Heart left ventricle (tissue), 16 donors: Measurements from ENCODE around the gene COL6A1. TPM values are rescaled to one million over a fixed set of nuclear protein-coding genes. Genes with fewer than 3 reads are reported as not detected.

Source experiments
- ATAC-seq, 4 donors: fragments of 200-7000 bp; cut with Tn5 transposase; one replicate each; pipeline ENCODE4 v1.9.1; 2020 to 2022; ENCODE audit warnings: moderate library complexity in 4 of 4, mild to moderate bottlenecking in 3 of 4, moderate number of reproducible peaks in 1 of 4
- DNase-seq, 5 donors: peaks; one replicate each; pipeline ENCODE4 v3.0.0-alpha.2; 2020
- H3K27ac ChIP-seq, 12 donors: fragments of 200-600 bp; sonication (generic) in 4 of 12; one replicate each; pipeline versions ENCODE4 v1.5.0 to v1.8.0; 2016 to 2022; ENCODE audit warnings: mild to moderate bottlenecking in 2 of 12
- H3K27me3 ChIP-seq, 9 donors: fragments of 200-600 bp; sonication (generic) in 2 of 9; one replicate each; pipeline versions ENCODE4 v1.5.1 to v1.8.0; 2016 to 2022; ENCODE audit warnings: mild to moderate bottlenecking in 3 of 9
- H3K36me3 ChIP-seq, 9 donors: fragments of 200-600 bp; sonication (generic) in 2 of 9; one replicate each; pipeline versions ENCODE4 v1.5.0 to v1.8.0; 2018 to 2022; ENCODE audit warnings: mild to moderate bottlenecking in 2 of 9
- H3K4me1 ChIP-seq, 12 donors: fragments of 200-600 bp; sonication (generic) in 4 of 12; one replicate each; pipeline versions ENCODE4 v1.5.0 to v1.8.0; 2016 to 2022; ENCODE audit warnings: mild to moderate bottlenecking in 3 of 12
- H3K4me3 ChIP-seq, 12 donors: fragments of 200-600 bp; sonication (generic) in 4 of 12; one replicate each; pipeline versions ENCODE4 v1.5.0 to v1.8.0; 2017 to 2022; ENCODE audit warnings: mild to moderate bottlenecking in 9 of 12, moderate library complexity in 4 of 12
- H3K9me3 ChIP-seq, 12 donors: fragments of 200-600 bp; sonication (generic) in 4 of 12; one replicate each; pipeline versions ENCODE4 v1.5.0 to v1.8.0; 2016 to 2022; ENCODE audit warnings: mild to moderate bottlenecking in 1 of 12
- CTCF ChIP-seq, 12 donors: fragments of 200-600 bp; sonication (generic) in 4 of 12; IDR thresholded peaks; one replicate each; pipeline versions ENCODE4 v1.5.0 to v1.8.0; 2018 to 2022; ENCODE audit warnings: antibody characterized with exemption in 12 of 12, mild to moderate bottlenecking in 5 of 12
- POLR2A ChIP-seq, 2 donors: fragments of 450-650 bp; IDR thresholded peaks; one replicate each; pipeline ENCODE4 v1.6.1; 2017; ENCODE audit warnings: antibody characterized with exemption in 2 of 2, mild to moderate bottlenecking in 2 of 2, moderate library complexity in 2 of 2
- WGBS, 4 donors: extraction: QIAGEN DNeasy Blood & Tissue Kit in 2 of 4; methylation state at CpG; one replicate each; pipeline versions ENCODE4 v1.1.5 to v1.1.7; 2013 to 2018; 5-methylcytosine and 5-hydroxymethylcytosine counted together
- intact Hi-C, 10 donors: fragments of 100-400 bp; cut with DNase I; formaldehyde crosslinking; loops; one replicate each; pipeline versions ENCODE4 v1.11.1 to v1.14.2; 2022
- polyA plus RNA-seq, 2 donors: library from polyadenylated mRNA; stranded (reverse); fragments of 200-250 nt; gene quantifications; one replicate each; pipeline ENCODE4 v1.2.3, GENCODE V29; 2013
- total RNA-seq, 9 donors: library from RNA; depleted of rRNA in 2 of 9; stranded (reverse); fragments of >200 nt in 2 of 9; fragmentation: NEBNext Ultra II Directional in 3 of 9; extraction: Animal tissue kit (Norgen Biotek cat#: 25700) in 3 of 9; gene quantifications; one replicate each; pipeline versions ENCODE4 v1.1.0 to v1.2.4, GENCODE V29; 2016 to 2023
- donor health status: ischemic (EF 13 %, LVEDD 7.1; RV severe dilation, severe dysfunction).
- donor health status: healthy with polysubstance abuse.
- donor health status: DM: no; HTN: yes; CAD: no.
- donor health status: DM: no; HTN: no; CAD: no.
- donor health status: ischemic (EF 25% LVEDD 6.9; RV normal size, moderate dysfunction).
- donor health status: ischemic (EF 25% LVEDD 5.7; RV mildly dilated, moderate dysfunction).
- donor health status: healthy.
- donor health status: DM: yes; HTN: yes; CAD: no.
- donor health status: ischemic (EF 35%, LVEDD 5.7; RV mildly dilated, moderate dysfunction).
- donor health status: nonischemic (EF 11% LVEDD 7.7; RV severe dilation, severe dysfunction).
- donor health status: DM: yes; HTN: yes; CAD: no.
- donor health status: PGD.
- donor health status: ischemic (EF 29% LVEDD 5.4; RV normal size, mild dysfunction).
- donor health status: nonischemic (EF 23%, LVEDD 6.1; RV moderate dilation, normal function).

COL6A1 gene
- total and polyA plus RNA-seq, 11 donors: 92.4 to 385 (median 149) TPM

DNA sequence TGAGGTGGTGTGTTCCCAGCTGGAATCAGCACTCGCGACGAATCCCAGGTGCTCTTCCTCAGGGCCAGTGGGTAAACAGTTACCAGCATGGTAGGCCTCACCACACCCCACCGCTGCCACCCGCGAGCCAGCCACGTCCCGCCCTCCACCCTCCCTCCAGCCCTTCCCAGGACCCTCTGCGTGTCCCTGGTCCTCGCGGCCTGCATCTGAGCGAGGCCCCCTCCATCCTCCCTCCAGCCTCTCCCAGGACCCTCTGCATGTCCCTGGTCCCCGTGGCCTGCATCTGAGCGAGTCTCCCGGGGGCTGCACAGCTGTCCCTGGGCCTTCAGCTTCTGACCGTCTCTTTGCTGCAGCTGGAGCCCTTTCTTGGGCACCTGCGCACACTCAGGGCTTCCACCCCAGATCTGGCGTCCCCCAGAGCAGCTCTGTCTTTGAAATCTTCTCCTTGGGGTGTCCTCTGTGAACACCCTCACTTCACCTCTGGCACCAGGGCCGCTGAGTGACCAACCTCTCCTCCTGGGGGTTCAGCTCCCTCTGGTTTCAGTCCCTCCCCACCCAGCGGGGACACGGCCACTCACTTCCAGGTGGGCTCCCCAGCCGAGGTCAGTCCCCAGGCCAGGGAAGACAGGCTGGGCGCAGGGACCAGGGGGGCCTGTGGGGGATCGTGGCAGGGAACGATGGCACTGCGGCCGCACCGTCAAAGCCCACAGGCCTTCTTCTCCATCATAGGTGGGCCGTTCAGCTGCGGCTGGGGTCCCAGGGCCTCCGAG is 58.5 kb downstream of the COL6A1 start:
- intact Hi-C loops: no loop called here
- Histone ChIP-seq H3K27me3 (no peaks in the 10 kb centered on the region), H3K4me3 (no peak overlapping the region), H3K9me3 (no peaks in the 10 kb centered on the region), H3K36me3 (no peaks in the 10 kb centered on the region), H3K27ac (peak overlapping the region in 6 of 12 donors; percentile 24 to 86 (median 70)), H3K4me1 (peaks cover 0 to 34% (median 16%) of the 10 kb centered on the region in 12 donors)
- TF ChIP-seq POLR2A (IDR thresholded peaks at IDR 0.05): no peak
- TF ChIP-seq CTCF (IDR thresholded peaks at IDR 0.05): no peak
- WGBS, 4 donors: 94 to 97% (median 94%) methylated on average over 25 to 31 of the region's 31 CpGs
- DNase-seq (no peak), ATAC-seq (no peak)

DNA sequence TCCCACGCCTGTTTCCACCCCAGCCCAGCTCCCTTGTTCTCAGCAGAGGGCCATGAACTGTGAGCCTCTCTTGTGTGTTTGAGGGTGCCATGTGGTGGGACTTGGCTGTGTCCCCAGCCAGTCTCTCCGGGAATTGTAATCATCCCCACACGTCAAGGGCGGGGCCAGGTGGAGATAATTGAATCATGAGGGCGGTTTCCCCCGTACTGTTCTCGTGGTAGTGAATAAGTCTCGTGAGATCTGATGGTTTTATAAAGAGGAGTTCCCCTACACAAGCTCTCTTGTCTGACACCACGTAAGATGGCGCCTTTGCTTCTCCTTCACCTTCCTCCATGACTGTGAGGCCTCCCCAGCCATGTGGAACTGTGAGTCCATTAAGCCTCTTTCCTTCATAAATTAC is 59.1 kb downstream of the COL6A1 start:
- intact Hi-C loops: no loop called here
- WGBS, 4 donors: 72 to 82% (median 77%) methylated on average over 10 of the region's 10 CpGs
- H3K4me1 ChIP-seq: peaks cover 0 to 34% (median 15%) of the 10 kb centered on the region in 12 donors
- H3K9me3 ChIP-seq: no peaks in the 10 kb centered on the region
- ATAC-seq: no peak
- no peaks in the 10 kb centered on the region for H3K36me3 ChIP-seq
- TF ChIP-seq CTCF (IDR thresholded peaks at IDR 0.05): no peak
- no peak for TF ChIP-seq POLR2A (IDR thresholded peaks at IDR 0.05)
- no peak for DNase-seq
- no peaks in the 10 kb centered on the region for H3K27me3 ChIP-seq
- H3K27ac ChIP-seq: no peak overlapping the region
- H3K4me3 ChIP-seq: no peak overlapping the region

DNA sequence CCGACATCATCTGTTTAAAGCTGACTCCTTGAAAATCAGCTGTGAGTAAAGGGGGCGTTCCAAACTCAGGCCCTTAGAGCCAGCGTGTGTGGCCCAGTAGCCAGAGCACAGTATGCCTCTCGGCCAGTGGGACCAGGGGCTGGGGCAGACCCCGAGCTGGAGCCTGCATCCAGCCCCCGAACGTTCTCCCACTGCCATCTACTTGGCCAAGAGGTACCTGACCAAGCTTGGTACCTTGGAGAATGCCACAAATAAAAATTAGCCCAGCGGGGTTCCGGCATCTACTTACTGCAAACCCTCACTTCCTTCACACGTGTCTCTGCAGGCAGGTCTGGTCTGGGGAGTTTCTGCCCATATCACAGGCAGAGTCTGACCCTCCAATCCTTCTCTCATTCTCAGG is 59.6 kb downstream of the COL6A1 start:
- intact Hi-C loops: no loop called here
- Histone ChIP-seq H3K9me3 (no peaks in the 10 kb centered on the region), H3K4me3 (no peak overlapping the region), H3K36me3 (no peaks in the 10 kb centered on the region), H3K4me1 (peaks cover 0 to 29% (median 12%) of the 10 kb centered on the region in 12 donors), H3K27ac (no peak overlapping the region), H3K27me3 (no peaks in the 10 kb centered on the region)
- DNase-seq: no peak
- 90 to 94% (median 93%) methylated on average over 7 to 10 of the region's 10 CpGs for WGBS, 4 donors
- TF ChIP-seq CTCF (IDR thresholded peaks at IDR 0.05) (no peak), POLR2A (IDR thresholded peaks at IDR 0.05) (no peak)
- ATAC-seq: no peak

GRCh38 chr21:46045154-46045553 is 63.6 kb downstream of the COL6A1 start:
- Histone ChIP-seq H3K9me3 (no peaks in the 10 kb centered on the region), H3K36me3 (no peaks in the 10 kb centered on the region), H3K4me1 (peaks cover 0 to 14% (median 7%) of the 10 kb centered on the region in 12 donors), H3K27me3 (no peaks in the 10 kb centered on the region), H3K4me3 (no peak overlapping the region), H3K27ac (peak overlapping the region in 2 of 12 donors; percentile 5 to 37)
- TF ChIP-seq POLR2A (IDR thresholded peaks at IDR 0.05): no peak
- no peak for TF ChIP-seq CTCF (IDR thresholded peaks at IDR 0.05)
- DNase-seq (no peak), ATAC-seq (no peak)
- WGBS, 4 donors: 52 to 64% (median 58%) methylated on average over 2 of the region's 2 CpGs
- intact Hi-C loops: loop anchor here in 1 of 10 donors (5.0 kb wide), 1 partner anchor 73 kb away; no protein-coding TSS in a partner anchor
